Activated T-helper 17 cell treated with anti-CD3 and anti-CD28 coated beads, Interleukin-2, amount 50 U/mL, for 72 hours (primary cell): ENCODE data around the gene IFT43. TPM values are rescaled to one million over a fixed set of nuclear protein-coding genes. Genes with fewer than 3 reads are reported as not detected.
"Not testable (repeated sequence)": the region's sequence is repeated elsewhere in the genome, so short reads cannot be mapped to it uniquely, and the experiment has no call there.

Source experiments
- ATAC-seq: fragments of 150-1000 bp; cut with Tn5 transposase; replicated peaks from 2 replicates; pipeline ENCODE4 v1.10.0; 2021; ENCODE audit warnings: mild to moderate bottlenecking, moderate library complexity
- H3K27ac Mint-ChIP-seq: one replicate; pipeline ENCODE4 v1.8.0; 2022; ENCODE audit warnings: mixed read lengths
- H3K27me3 Mint-ChIP-seq: one replicate; pipeline ENCODE4 v1.8.0; 2022; ENCODE audit warnings: mixed read lengths
- H3K36me3 Mint-ChIP-seq: one replicate; pipeline ENCODE4 v1.8.0; 2022; ENCODE audit warnings: low read depth, mild to moderate bottlenecking, mixed read lengths
- H3K4me1 Mint-ChIP-seq: one replicate; pipeline ENCODE4 v1.8.0; 2022; ENCODE audit warnings: mixed read lengths
- H3K4me3 Mint-ChIP-seq: one replicate; pipeline ENCODE4 v1.8.0; 2022; ENCODE audit warnings: mild to moderate bottlenecking, mixed read lengths
- H3K9me3 Mint-ChIP-seq: one replicate; pipeline ENCODE4 v1.8.0; 2022; ENCODE audit warnings: mixed read lengths
- total RNA-seq, 2 donors: library from RNA; stranded (reverse); gene quantifications; one replicate each; pipeline ENCODE4 v1.2.3, GENCODE V29; 2022

IFT43 gene
- total RNA-seq, 2 donors from 2014 or later, result 5.7 to 7.2 TPM

DNA sequence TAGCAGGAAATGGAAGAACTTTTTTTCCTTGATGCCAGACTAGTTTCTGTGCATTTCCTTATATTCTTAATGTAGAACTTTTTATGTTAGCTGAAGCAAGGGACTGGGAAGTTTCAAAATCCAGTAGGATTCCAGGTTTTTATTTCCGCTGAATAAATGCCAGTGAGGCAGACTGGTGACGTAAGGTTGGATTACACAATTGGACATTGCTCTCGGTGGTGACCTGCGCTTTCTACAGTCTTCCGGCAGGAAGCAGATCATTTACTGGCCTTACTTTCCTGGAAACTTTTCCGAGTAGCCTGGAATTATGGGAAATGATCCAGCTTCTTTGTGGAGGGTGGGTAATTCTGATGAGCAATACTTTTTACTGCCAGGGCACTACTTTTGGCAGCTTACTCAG is 3.6 kb downstream of the IFT43 start:
- Mint-ChIP-seq H3K9me3 (no peaks in the 10 kb centered on the region), H3K27ac (no peak overlapping the region), H3K4me1 (peaks cover 7% of the 10 kb centered on the region), H3K27me3 (no peaks in the 10 kb centered on the region), H3K36me3 (peaks cover 6% of the 10 kb centered on the region), H3K4me3 (no peak overlapping the region)
- no peak for ATAC-seq

DNA sequence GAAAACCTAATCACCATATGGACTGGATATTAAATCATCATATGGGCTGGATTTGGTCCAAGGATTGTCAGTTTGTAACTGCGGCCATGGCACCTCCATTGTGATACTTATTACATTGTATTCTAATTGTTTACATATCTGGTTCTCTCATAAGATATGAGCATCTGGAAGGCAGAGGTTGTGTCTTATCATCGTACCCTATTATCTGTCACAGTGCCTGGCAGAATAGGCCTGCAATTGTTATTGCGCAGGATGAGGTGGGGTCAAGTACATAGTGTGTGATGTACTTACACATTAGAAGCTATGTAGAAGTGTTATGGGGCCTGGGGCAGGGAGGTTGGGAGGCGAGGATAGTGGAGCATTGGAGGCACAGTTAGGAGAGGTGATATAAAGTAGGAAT is 4.7 kb downstream of the IFT43 start:
- Mint-ChIP-seq H3K4me1 (peaks cover 7% of the 10 kb centered on the region), H3K36me3 (peaks cover 10% of the 10 kb centered on the region), H3K9me3 (no peaks in the 10 kb centered on the region), H3K4me3 (no peak overlapping the region), H3K27me3 (no peaks in the 10 kb centered on the region), H3K27ac (no peak overlapping the region)
- no peak for ATAC-seq

DNA sequence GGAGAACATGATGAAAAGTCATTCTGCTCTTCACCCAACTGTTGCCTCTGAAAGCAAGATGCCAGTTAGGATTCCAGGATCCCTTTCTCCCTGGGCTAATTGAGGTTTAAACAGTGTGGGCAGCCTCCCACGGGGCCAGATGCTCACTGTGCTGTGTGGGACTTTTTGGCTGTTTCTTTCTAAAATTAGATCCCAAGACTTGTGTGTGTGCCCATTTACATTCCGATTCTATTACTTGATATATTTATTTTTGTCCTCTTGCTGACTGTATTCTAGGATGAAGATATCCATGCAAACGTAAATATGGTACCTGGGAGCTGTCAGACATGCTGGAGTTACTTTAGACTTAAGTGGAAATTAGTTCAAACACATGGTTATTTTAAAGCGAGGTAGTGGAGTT is 6.2 kb downstream of the IFT43 start:
- Mint-ChIP-seq H3K27ac (no peak overlapping the region), H3K36me3 (peaks cover 24% of the 10 kb centered on the region), H3K9me3 (no peaks in the 10 kb centered on the region), H3K4me1 (peaks cover under 1% of the 10 kb centered on the region), H3K27me3 (no peaks in the 10 kb centered on the region), H3K4me3 (no peak overlapping the region)
- ATAC-seq, result no peak

DNA sequence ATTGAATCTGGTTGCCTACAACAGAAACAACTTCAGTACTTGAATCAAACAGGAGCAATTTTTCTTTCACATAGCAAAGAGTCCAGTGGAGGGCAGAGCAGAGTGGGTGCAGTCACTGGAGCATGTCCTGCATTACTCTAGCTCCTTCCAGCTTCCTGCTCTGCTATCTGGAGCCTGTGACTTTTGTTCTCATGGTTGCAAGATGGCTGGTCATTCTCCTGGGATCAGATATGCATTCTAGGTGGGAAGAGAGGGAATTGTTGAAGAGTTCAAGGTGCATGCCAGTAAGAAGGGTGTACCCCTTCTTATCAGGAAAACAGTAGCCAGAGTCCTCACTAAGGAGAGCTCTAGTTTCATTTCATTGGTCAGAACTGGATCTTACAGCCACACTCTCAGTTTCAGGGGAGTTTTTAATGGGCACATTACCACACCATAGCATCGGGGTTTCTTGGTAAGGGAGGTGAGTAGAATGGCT is 8.0 kb downstream of the IFT43 start:
- H3K9me3 Mint-ChIP-seq, result no peaks in the 10 kb centered on the region
- H3K27ac Mint-ChIP-seq, result peak overlapping the region; percentile 13
- no peaks in the 10 kb centered on the region for H3K4me1 Mint-ChIP-seq
- no peaks in the 10 kb centered on the region for H3K27me3 Mint-ChIP-seq
- peaks cover 40% of the 10 kb centered on the region for H3K36me3 Mint-ChIP-seq
- peak; percentile 79 for ATAC-seq
- H3K4me3 Mint-ChIP-seq, result no peak overlapping the region

DNA sequence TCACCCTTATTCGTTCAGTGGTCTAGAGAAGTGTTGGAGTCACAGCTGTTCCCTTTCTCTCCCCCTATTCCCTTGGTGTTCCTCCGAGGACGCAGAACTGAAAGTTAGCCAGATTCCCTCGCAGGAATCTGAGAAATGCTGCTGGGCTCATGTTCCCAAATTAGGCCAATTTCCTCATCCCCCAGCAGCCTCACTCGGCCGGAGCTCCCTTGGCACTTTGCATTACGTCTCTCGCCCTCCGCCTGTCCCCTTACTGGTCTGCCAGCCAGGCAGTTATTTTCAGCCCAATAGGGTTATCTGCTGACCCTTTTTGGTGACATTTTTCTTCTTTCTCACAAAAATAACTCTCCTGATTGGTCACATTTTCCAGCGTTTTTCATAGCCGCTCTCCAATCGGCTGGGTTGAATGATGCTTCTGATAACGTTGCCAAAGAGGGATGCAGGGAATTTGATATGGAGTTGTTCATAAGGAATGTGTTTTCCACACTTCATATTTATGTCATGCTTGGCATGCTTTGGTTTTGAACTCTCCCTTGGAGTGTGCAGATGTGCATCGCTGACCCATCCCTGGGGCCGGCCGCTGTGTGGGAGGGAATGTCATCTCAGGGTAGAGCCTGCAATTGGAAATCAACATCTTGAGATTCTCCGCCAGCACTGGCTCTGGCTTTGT is 9.9 kb downstream of the IFT43 start:
- Mint-ChIP-seq H3K27ac (no peak overlapping the region), H3K4me3 (no peak overlapping the region), H3K9me3 (no peaks in the 10 kb centered on the region), H3K4me1 (no peaks in the 10 kb centered on the region), H3K27me3 (no peaks in the 10 kb centered on the region), H3K36me3 (peaks cover 50% of the 10 kb centered on the region)
- ATAC-seq, result no peak

DNA sequence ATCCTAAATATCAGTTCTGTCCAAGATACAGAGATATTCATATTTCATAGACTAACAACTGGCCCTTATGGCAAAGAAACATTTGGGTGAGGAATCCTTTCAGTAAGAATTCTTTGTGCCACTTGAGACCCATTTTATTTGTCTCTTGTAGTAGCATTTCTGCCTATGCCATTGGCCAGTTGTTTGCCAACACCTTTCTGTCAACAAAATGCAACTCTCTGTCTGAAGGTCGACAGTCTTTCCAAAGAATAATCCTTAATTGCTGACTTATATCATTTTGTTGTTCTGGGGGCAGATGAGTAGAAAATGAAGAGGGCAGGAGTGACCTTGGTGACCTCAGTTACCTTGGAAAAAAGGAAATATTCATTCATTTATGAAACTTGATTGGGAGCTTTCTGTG is 10.9 kb downstream of the IFT43 start:
- no peak for ATAC-seq
- H3K9me3 Mint-ChIP-seq, result no peaks in the 10 kb centered on the region
- H3K4me3 Mint-ChIP-seq, result no peak overlapping the region
- H3K36me3 Mint-ChIP-seq, result peaks cover 60% of the 10 kb centered on the region
- H3K27ac Mint-ChIP-seq, result no peak overlapping the region
- no peaks in the 10 kb centered on the region for H3K4me1 Mint-ChIP-seq
- H3K27me3 Mint-ChIP-seq, result no peaks in the 10 kb centered on the region

DNA sequence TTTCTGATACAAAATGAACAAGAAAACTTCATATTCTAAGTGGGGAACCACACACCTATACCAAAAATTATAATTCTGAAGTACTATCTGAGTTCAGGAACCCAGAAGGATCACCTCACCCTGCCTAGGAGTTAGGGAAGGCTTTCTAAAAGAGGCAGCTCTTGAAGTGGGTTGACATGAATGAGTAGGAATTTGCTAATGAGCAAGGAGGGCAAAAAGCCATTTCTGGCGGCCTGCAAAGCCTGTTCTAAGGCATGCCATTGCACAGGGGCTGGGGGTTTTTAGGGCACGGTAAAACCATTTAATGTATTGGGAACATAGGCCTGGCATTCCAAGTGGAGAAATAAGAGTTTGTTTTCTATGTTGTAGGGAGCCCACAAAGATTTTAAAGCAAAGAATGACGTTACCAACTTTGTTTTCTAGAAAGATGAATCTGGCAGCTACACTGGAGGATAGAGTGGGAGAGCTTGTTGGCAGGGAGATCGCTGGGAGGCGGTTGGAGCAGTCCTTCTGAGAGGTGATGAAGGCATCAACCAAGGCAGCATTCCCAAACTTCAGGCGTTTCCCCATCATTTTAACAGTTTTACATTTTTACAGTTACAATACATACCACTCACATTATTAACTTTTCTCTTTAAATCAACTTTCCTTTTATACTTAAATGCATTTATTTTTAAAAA is 14.1 kb downstream of the IFT43 start:
- H3K4me3 Mint-ChIP-seq, result no peak overlapping the region
- no peaks in the 10 kb centered on the region for H3K4me1 Mint-ChIP-seq
- peaks cover 70% of the 10 kb centered on the region for H3K36me3 Mint-ChIP-seq
- no peak overlapping the region for H3K27ac Mint-ChIP-seq
- ATAC-seq, result no peak
- no peaks in the 10 kb centered on the region for H3K27me3 Mint-ChIP-seq
- H3K9me3 Mint-ChIP-seq, result peaks cover 7% of the 10 kb centered on the region

DNA sequence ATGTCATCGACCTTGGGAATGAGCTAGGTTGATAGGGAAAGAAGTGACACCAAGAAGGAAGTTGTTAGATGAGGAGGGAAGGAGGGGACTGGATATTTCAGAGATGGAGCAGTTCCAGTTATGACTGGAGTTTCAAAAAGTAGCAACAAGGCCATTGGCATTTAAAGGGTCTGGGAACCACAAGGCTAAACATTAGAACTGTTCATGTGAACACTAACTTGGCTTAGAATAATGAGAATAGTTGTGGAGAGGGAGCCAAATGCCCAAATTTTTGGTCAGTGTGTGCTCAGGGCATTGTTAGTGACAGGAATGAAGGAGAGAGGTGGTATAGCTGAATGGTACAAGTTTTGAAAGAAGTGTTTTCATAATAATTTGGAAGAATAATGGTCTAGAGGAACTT is 16.8 kb downstream of the IFT43 start:
- H3K4me3 Mint-ChIP-seq, result no peak overlapping the region
- H3K9me3 Mint-ChIP-seq, result peaks cover 10% of the 10 kb centered on the region
- no peaks in the 10 kb centered on the region for H3K4me1 Mint-ChIP-seq
- ATAC-seq, result no peak
- H3K36me3 Mint-ChIP-seq, result peaks cover 77% of the 10 kb centered on the region
- H3K27ac Mint-ChIP-seq, result no peak overlapping the region
- no peaks in the 10 kb centered on the region for H3K27me3 Mint-ChIP-seq

DNA sequence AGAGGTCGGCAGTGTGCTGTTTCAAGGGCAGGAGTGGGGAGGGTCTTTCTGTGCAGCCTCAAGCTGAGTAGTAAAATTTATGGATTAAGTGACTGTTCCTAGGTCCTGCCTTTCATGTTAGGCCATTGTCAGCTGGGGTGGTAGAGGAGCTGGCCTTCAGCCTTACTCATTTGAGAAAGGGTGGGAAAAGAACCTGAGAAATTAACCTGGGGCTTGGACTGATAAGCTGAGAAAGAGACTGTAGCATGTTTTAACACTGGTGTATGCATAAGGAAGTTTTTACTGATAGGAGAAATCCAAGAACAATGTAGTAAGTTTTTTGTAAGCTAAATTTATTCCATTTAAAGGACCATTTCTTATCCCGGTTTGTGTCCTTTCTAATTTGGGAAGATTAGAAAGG is 20.7 kb downstream of the IFT43 start:
- H3K4me1 Mint-ChIP-seq, result no peaks in the 10 kb centered on the region
- H3K36me3 Mint-ChIP-seq, result peaks cover 53% of the 10 kb centered on the region
- no peaks in the 10 kb centered on the region for H3K27me3 Mint-ChIP-seq
- ATAC-seq, result no peak
- H3K27ac Mint-ChIP-seq, result no peak overlapping the region
- peaks cover 10% of the 10 kb centered on the region for H3K9me3 Mint-ChIP-seq
- no peak overlapping the region for H3K4me3 Mint-ChIP-seq

DNA sequence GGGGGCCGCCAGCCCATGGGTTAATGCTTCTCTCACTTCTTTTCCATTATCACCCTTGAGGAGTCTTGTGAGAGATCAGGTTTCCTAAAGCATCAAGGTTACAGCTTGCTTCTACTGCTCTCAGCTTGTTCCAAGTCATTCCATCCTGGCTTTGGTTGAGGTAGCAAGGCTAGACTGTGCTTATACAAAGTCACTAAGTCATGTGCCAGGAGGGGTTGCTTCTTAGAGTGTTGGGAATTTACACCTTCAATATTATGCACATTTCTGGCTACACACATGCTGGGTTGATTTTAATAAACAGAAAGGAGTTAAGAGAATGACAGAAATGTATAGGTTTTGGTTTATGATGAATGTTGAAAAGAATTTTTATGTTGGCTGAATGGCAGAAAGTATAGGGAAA is 21.8 kb downstream of the IFT43 start:
- Mint-ChIP-seq H3K27me3 (no peaks in the 10 kb centered on the region), H3K9me3 (peaks cover 10% of the 10 kb centered on the region), H3K4me1 (no peaks in the 10 kb centered on the region), H3K4me3 (no peak overlapping the region), H3K36me3 (peaks cover 57% of the 10 kb centered on the region), H3K27ac (no peak overlapping the region)
- ATAC-seq, result no peak

DNA sequence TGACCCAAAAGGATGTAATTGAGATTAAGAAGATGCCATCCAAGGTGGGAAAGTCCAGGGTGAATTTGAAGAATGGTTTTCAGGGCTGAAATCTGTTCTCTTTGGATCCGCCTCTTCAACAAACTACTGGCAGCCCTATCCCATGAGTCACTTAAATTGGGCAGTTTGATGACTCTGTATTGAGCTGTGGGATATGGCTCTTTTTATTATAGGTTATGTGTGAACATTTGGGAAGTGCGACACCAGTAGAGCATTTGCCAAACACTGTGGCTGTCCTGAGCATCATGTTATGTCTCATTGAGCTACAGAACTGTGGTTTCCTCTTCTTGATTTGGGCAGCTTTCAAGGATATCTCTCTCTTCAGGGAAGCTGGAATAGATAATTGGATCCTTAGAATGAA is 22.3 kb downstream of the IFT43 start:
- H3K9me3 Mint-ChIP-seq, result peaks cover 10% of the 10 kb centered on the region
- H3K27me3 Mint-ChIP-seq, result no peaks in the 10 kb centered on the region
- H3K36me3 Mint-ChIP-seq, result peaks cover 57% of the 10 kb centered on the region
- no peaks in the 10 kb centered on the region for H3K4me1 Mint-ChIP-seq
- no peak for ATAC-seq
- H3K27ac Mint-ChIP-seq, result no peak overlapping the region
- no peak overlapping the region for H3K4me3 Mint-ChIP-seq

DNA sequence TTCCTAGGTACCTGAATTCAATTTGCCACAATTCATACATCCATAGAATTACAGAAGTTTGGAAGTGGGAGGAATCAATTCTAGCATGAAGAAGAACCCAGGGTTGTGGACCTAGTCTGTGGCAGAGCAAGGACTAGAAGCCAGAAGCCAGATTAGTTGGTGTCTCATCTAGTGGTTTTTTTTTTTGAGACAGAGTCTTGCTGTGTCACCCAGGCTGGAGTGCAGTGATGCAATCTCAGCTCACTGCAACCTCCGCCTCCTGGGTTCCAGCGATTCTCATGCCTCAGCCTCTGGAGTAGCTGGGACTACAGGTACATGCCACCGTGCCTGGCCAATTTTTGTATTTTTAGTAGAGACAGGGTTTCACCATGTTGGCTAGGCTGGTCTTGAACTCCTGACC is 24.1 kb downstream of the IFT43 start:
- not testable (repeated sequence) for H3K27me3 Mint-ChIP-seq, H3K27ac Mint-ChIP-seq, H3K4me3 Mint-ChIP-seq, H3K9me3 Mint-ChIP-seq, ATAC-seq, H3K4me1 Mint-ChIP-seq
- H3K36me3 Mint-ChIP-seq, result peaks cover 56% of the 10 kb centered on the region

DNA sequence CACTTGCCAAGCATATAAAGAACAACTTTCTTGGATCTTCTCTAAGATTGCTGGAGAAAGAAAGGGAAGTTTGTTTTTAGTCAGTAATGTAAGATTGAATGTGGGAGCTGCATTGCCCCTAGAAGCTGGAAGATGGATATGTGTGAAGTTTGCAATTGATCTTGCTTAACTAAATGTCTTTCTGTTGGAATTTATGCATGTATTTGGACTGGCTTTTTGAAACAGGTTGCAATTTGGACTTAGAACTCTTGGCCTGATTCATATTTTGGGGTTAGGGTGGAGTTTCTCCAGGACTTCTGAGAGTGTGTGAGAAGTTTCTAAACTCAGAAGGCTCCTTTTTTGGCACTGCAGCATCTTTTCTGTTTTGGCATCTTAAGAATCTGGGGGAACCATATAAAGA is 26.4 kb downstream of the IFT43 start:
- no peak overlapping the region for H3K27ac Mint-ChIP-seq
- no peaks in the 10 kb centered on the region for H3K9me3 Mint-ChIP-seq
- no peaks in the 10 kb centered on the region for H3K4me1 Mint-ChIP-seq
- no peak overlapping the region for H3K4me3 Mint-ChIP-seq
- no peaks in the 10 kb centered on the region for H3K27me3 Mint-ChIP-seq
- peaks cover 45% of the 10 kb centered on the region for H3K36me3 Mint-ChIP-seq
- ATAC-seq, result no peak

DNA sequence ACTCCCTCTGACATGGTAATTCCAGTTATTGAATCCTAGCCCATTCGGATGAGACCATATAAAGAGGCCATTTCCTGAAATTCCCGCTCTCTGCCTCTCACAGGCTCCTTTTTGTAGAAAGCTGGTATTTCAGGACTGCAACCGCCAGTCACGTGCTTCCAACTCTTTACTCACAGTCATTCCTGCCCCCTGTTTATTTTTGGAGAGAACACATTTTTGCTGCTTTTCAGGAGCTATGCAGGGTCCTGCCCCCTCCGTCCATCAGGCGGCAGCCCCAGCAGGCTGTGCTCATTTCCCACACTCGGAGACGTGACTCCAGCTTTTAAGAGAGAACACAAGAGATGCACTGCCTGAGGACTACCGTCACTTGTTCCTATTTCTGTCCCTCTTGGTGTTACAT is 26.8 kb downstream of the IFT43 start:
- no peak for ATAC-seq

DNA sequence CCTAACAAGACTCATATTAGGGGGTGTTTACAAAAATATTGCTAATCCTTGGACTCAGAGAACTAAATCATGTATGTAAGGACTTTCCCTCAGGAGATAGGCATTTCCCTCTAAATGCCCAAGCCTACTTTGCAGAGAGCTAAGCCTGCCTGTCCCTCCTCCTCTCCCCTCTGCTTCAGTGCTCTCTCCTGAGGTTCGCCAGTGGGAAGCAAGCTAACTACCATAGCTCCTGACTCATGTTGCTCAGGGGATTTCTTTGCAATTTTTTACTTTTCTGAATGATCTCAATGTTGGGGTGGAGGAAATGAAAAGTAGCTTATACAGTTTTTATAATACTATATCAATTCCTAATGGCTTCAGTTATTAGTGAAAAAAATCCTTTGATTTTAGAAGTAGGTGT is 29.6 kb downstream of the IFT43 start:
- ATAC-seq, result no peak
- peaks cover 70% of the 10 kb centered on the region for H3K36me3 Mint-ChIP-seq
- H3K27ac Mint-ChIP-seq, result no peak overlapping the region
- H3K4me3 Mint-ChIP-seq, result no peak overlapping the region
- H3K4me1 Mint-ChIP-seq, result no peaks in the 10 kb centered on the region
- peaks cover 11% of the 10 kb centered on the region for H3K9me3 Mint-ChIP-seq
- no peaks in the 10 kb centered on the region for H3K27me3 Mint-ChIP-seq

More for the DNA sequence above, 26.8 kb downstream of the IFT43 start:
- Mint-ChIP-seq H3K27me3 (no peaks in the 10 kb centered on the region), H3K27ac (no peak overlapping the region), H3K4me3 (no peak overlapping the region), H3K4me1 (no peaks in the 10 kb centered on the region), H3K9me3 (peaks cover 3% of the 10 kb centered on the region), H3K36me3 (peaks cover 45% of the 10 kb centered on the region)
